Ramos (cell line): ENCODE measurements around the gene OXT.

Experiments
- in situ Hi-C: fragments of 300-500 bp; cut with MboI; formaldehyde crosslinking; loops from one replicate; pipeline ENCODE4 v1.14.3; 2022; ENCODE audit warnings: low sequenced_read_pairs; ENCODE audit not compliant: unreplicated experiment

Gene OXT

GRCh38 chr20:3082955-3083952 is 11.8 kb downstream of the OXT start:
- in situ Hi-C loops: no loop called here

- in situ Hi-C loops: no loop called here
Measured at GRCh38 chr20:3084283-3084985, 13.0 kb downstream of the OXT start, which contains the start of gene AVP. Gene AVP, minus strand, starts transcription at chr20:3084724. Its CDS starts 50 bp downstream, at chr20:3084674.

- in situ Hi-C loops: no loop called here
Measured at GRCh38 chr20:3084986-3085360, 13.6 kb downstream of the OXT start.

GRCh38 chr20:3085571-3086072 is 14.2 kb downstream of the OXT start:
- in situ Hi-C loops: no loop called here

- in situ Hi-C loops: no loop called here
Measured at GRCh38 chr20:3088031-3088430, 16.6 kb downstream of the OXT start.

- in situ Hi-C loops: no loop called here
Measured at GRCh38 chr20:3090565-3090964, 19.1 kb downstream of the OXT start.

GRCh38 chr20:3092611-3093379 is 21.4 kb downstream of the OXT start:
- in situ Hi-C loops: no loop called here

- in situ Hi-C loops: no loop called here
Measured at GRCh38 chr20:3093861-3094361, 22.5 kb downstream of the OXT start.

- in situ Hi-C loops: no loop called here
Measured at GRCh38 chr20:3094848-3095629, 23.6 kb downstream of the OXT start.

GRCh38 chr20:3100480-3100879 is 29.1 kb downstream of the OXT start:
- in situ Hi-C loops: no loop called here

- in situ Hi-C loops: no loop called here
Measured at GRCh38 chr20:3101251-3101650, 29.8 kb downstream of the OXT start.

GRCh38 chr20:3101737-3102574 is 30.5 kb downstream of the OXT start:
- in situ Hi-C loops: no loop called here

GRCh38 chr20:3102575-3103368 is 31.4 kb downstream of the OXT start:
- in situ Hi-C loops: no loop called here

- in situ Hi-C loops: no loop called here
Measured at GRCh38 chr20:3103369-3104032, 32.1 kb downstream of the OXT start.

GRCh38 chr20:3105256-3106137 is 34.1 kb downstream of the OXT start:
- in situ Hi-C loops: no loop called here

- in situ Hi-C loops: no loop called here
Measured at GRCh38 chr20:3106185-3106584, 34.8 kb downstream of the OXT start.
